ENCODE results near the gene MRPL39.
A peak's percentile ranks its signal among the peaks of the same experiment; 100 is the strongest.
"Not testable (repeated sequence)": the region's sequence is repeated elsewhere in the genome, so short reads cannot be mapped to it uniquely, and the experiment has no call there.

The MRPL39 gene

DNA sequence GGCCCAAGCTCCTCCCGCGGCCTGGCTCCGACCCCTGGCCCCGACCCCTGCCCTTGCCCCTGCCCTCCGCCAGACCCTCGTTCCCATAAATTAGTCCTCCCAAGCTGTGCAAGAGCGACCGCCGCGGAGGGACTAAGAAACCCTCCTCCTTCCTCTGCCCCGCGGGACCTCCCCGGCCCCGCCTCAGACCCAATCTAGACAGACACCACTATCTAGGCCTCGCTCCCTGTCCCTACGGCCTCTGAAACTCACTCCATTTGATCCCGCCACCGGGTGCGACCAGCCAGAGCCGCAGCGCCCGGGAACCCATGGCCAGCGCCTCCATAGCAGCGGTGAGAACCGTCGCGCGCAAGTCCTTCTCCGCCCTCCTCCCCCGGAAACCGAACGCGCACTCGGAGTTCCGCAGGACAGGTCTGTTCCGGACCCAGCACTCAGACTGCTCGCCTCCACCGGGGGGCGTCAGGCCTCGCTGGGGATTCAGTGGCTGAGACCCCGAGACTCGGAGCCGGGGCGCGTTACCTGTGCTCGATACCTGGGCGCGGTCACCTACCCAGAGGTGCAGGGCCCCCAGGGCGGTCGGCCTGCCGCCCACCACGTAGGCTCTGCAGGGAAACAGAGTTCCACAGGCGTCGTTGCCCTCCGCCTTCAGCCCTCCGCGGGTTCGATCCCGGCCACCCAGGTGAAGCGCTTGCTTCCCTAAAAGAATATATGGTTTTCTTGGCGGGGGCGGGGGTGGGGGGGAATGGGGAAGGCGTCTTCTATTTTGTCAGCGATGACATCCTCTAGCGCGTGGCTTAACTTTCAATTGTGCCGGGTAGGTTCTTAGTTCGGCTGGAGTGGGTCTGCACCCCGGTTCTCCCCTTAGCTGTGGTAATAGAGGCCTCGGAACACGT lies at the start of gene MRPL39:
TSS of gene MRPL39 (minus strand) at position 331 of the 893 bp plus-strand sequence. CDS start at position 325, 6 bp downstream.
- peak; percentile 45 for DNase-seq

DNA sequence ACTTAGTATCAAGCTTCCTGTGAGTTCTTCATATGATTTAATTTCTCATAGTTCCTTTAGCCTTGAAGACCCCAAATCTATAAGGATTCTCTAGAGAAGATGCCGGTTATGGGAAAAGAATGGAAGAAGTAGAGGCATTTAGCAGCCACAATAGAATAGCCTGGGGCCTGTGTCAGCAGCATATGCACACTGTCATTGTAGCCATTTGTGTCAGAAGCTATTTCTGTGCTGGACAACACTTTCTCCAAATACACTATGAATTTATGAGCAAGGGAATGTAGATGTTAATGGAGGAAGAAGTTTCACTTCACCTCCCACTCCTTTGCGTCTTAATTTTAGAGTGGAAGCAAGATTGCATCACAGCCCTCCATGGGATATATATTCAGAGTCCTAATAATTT lies 49.1 kb upstream of the MRPL39 start:
- no peak for DNase-seq

DNA sequence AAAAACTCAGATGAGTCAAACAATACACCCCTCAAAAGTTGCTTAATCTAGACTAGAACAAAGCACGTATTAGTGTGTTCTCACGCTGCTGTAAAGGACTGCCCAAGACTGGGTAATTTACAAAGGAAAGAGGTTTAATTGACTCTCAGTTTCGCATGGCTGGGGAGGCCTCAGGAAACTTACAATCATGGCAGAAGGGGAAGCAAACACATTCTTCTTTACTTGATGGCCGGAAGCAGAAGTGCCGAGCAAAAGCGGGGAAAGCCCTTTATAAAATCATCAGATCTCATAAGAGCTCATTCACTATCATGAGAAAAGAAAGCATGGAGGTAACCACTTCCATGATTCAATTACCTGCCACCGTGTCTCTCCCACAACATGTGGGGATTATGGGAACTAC lies 41.9 kb upstream of the MRPL39 start:
- DNase-seq: no peak

DNA sequence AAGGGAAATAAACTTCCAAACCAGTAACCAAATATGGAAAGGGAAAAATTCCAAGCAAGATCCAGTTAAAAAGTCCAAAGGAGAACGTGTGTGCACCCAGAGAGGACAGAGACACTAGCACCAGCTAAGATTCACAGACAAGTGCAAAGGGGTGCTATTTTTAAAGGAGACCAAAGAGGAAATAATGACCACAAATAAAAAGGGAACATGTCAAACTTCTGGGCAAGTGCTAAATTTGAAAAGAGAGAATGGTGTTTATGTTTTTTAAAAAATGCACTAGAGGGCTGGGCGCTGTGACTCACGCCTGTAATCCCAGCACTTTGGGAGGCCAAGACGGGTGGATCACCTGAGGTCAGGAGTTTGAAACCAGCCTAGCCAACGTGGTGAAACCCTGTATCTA lies 40.4 kb upstream of the MRPL39 start:
- DNase-seq: no peak

DNA sequence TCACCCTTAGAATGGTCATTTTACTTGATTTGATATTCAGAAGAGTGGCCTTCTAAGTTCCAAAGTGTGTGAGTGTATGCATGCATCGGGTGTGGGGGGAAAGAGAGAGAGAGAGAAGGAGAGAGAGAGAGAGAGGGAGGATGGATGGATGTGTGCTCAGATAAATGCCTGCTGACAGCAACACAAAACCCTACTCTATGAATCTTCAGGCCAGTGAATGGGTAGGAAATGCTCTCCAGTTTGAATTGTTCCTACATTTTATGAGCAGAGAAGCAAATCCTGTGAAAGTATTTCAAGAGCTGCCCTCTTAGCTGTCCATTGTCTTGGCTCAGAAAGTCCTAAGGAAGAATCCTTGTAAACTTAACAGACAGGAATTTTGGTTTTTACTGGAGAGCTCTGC lies 39.2 kb upstream of the MRPL39 start:
- no peak for DNase-seq

DNA sequence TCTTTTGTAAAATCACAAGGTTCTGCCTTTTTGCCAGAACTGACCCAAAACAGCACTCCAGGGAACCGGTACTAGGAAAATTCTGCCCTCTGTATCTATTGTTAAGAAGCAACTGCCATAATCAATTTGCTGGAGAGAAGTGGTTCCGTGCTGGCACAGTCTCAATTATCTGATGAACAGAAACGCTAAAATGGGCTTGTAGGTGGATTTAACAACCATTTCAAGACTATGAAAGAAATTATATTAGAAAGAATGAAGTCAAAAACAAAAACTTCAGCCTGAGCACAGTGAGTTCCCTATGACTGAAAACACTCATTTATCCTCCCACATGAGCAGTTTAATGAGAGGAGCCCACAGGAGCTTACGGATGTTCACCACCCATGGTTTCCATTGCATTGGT lies 36.2 kb upstream of the MRPL39 start:
- DNase-seq: no peak

DNA sequence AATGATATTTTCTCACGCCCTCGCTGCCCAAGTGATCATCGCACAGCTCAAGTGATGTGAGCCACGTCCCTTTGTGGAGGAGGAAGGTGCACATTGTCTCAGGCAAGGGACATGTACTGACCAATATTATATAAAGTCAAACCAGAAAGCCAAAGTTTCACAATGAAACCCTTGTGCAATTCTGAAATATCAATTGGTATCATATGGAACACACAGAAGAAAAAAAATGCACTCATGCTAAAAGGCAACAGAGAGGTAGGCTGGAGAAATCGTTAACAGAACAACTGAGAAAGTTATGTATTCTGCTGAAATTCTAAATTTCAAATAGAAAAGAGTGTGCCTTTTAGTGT lies 33.6 kb upstream of the MRPL39 start:
- no peak for DNase-seq

DNA sequence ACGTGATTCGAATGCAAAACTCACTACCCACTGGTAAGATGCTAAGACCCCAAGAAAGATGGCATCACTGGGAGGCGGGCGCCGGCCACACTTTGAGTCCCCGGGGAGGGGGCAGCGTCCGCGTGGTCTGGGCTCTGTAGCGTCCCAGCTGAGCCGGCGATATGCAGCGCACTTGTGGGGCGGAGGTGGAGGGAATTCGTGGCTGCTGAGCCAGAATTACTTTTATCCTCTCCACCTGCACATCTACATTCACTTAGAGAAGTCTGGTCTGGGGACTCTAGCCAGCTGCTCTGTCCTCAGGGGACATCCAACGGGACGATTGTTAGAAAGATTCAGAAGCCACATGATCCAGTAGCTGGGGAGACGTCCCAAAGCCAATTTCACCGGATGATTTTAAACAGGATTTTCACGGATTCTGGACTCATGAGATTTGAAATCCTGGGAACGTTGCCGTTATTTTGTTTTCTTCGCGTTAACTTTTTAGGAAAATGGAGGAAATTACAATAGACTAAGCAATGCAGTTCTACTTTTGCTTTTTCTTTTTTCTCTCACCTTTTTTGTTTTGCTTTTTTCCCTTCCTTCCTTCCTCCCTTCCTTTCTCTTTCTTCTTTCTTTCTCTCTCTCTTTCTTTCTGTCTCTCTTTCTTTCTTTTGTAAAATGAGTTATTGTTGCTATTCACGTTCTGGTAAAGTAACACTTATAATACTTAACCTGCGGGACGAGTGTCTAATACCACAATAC lies 33.1 kb upstream of the MRPL39 start:
- no peak for DNase-seq

DNA sequence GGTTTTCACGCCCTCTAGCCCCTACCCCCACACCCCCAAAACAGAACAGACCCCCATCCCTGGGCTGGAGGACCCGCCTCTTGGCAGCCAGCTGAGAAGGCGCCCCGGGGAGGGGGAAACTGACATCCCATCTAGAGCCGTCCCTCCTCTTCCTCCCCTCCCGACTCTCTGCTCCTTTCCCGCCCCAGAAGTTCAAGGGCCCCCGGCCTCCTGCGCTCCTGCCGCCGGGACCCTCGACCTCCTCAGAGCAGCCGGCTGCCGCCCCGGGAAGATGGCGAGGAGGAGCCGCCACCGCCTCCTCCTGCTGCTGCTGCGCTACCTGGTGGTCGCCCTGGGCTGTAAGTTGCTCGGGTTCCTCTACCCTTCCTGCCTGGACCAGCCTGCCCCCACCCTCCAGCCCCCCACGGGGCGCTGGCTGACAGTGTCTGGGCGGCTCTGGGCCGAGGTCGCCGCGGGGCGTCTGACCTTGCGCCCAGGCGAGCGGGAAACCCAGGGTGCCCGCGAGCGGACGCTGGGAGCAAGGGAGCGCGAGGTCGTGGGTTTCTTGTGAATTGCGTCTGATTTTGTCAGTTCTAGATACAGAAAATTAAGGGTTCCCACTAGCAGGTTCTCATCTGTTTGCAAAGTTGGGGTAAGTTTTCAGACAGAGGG lies 32.4 kb upstream of the MRPL39 start:
- DNase-seq: no peak

DNA sequence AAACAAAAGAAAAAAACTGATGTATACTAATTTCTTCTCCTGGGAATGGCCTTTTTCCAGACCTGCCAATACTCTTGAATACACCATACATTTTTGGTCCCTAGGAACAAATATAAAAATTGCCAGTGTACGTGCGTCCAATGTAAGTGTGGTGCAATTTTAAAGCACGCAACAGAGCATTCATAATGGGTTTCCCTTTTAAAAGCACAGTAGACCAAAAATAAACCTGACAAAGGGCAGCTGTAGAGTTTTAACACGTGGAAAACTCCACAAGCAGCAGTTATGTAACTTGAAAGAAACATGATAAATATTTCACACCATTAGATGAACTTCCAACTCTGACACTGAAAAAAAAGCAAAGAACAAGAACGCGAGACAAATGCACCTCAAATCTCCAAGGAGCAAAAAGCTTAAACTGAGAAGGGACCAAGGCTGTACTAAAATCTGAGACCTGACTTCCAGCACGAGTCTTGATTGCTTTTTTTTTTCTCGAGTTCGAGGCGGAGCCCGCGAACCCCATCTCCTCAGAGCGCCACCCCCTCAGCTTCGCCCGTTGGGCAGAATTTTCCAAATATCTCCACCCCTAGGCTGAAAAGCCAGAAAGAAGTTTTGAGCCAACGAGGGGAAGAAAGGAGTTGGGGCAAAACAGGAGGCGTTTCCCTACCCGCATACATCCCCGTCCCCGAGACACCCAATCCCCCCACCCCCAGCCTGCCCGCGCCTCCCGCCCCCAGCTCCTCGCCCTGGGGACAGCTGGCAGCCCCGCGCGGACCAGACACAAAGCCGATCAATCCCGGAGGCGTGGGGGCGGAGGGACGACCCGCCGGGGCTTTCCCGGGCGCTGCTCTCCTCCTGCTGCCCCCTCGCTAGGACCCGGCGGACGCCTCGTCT lies 31.6 kb upstream of the MRPL39 start, which contains the start of gene JAM2:
TSS of gene JAM2 (plus strand) at position 599 of the 891 bp plus-strand sequence. CDS start 564 bp downstream, outside the sequence.
- no peak for DNase-seq

DNA sequence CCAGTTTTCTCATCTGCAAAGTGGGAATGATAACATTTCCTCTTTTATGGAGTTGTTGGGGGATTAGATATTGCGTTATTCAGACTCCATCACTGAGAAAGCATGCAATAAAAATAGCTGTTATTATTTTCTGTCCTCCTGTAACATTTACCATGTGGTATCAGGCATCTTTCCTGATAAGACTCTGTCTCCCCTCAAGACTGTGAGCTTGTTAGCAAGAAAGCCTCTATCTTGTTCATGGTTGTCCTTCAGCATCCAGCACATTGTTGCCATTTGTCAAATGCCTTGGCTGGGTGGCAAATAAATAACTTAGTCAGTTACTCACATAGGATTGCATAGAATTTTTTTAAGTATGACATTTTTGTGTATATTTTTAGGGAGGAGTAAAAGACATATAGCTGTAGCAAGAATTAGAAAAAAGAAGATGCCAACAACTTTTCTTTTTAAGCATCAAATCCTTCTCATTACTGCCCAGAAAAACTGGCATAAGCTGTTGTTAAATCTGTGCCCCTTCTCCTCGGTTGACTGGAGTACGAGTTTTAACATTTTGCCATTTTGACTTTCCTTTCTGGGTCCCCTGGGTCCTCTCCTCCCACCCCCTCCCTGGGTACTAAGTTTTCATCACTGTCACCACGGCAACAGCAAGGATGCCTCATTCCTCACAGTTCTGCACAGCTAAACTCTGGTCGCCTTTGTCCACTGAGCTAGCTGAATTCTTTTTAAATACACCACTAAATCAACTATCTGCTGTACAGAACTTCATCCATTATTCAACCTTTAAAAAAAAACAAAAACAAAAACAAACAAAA lies 30.8 kb upstream of the MRPL39 start:
- DNase-seq: no peak

DNA sequence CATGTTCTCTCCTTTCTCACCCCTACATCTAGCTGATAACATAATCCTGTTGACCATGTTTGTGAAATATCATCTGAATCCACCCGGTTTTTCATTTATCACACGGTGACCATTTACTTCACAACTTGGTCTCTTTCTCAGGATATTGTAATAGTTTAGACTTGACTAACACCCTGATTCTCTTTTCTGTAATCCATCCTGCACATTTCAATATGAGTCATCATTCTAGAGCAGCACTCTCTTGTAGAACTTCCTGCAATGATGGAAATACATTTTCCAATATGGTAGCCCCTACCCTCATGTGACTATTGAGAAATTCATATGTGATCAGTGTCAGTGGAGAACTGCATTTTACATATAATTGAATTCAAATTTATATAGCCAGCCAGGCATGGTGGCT lies 29.4 kb upstream of the MRPL39 start:
- DNase-seq: no peak

DNA sequence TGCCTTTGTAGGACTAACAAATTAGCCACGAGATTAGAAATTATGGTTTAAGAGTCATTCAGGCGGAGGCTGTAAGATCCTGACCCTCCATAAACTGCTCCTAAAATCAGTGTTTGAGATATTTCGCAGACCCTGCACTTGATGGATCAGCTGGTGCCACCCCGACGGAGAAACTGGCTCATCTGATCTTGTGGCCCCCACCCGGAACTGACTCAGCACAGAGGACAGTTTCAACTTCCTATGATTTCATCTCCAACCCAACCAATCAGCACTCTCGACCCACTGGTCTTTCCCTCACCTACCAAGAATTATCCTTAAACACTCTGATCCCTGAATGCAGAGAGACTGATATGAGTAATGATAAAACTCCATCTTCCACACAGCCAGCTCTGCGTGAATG lies 28.0 kb upstream of the MRPL39 start:
- no peak for DNase-seq

DNA sequence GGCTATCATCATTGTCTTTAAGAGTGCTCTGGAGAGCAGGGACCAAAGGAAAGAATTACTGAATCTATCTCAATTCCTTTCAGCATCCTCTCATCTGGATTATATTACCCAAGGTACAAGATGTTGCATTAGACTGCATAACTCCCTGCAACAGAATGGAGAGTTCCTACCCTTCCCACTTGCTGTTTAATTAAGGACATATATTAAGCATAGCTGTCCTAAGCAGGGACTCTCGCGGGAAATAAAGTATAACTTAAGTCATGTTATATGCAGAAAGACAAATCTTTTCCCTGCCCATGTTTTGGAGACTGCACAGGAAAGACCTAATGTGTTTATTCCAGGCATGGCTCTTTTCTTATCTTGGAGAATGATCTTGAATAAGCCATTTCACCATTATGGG lies 25.0 kb upstream of the MRPL39 start:
- no peak for DNase-seq

DNA sequence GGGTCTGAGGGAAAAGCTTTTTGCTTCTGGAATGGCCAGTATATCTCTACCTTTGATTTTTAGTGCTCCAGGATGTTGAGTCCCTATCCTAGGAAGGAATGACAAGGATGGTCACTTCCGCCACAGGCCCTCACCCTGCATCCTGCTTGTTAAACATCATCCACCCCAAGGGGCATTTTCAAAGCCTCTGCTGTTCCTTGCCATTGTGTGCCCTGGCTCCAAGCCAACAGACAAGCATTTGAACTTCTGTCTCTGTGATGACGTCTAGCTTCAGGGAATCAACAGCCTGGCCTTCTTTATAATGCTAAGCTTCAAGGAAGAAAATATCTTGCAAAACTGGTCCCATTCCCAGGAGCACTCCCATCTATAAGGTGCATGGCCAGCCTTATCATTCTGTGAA lies 19.5 kb upstream of the MRPL39 start:
- DNase-seq: no peak

DNA sequence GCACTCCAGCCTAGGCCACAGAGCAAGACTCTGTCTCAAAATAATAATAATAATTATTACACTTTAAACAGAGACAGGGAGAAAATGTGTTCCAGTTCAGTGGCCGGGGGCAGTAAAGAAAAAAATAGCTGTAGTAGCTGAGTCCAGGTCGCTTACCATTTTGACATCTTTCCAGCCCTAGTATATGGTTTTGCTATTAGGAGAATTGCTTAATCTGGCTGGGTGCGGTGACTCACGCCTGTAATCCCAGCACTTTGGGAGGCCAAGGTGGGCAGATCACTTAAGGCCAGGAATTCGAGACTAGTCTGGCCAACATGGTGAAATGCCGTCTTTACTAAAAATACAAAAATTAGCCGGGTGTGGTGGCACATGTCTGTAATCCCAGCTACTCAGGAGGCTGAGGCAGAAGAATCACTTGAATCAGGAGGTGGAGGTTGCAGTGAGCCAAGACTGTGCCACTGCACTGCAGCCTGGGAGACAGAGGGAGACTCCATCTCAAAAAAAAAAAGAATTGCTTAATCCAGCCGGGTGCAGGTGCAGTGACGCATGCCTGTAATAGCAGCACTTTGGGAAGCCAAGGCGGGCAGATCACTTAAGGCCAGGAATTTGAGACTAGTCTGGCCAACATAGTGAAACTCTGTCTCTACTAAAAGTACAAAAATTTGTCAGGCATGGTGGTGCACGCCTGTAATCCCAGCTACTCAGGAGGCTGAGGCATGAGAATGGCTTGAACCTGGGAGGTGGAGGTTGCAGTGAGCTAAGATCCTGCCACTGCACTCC lies 18.7 kb upstream of the MRPL39 start:
- DNase-seq: not testable (repeated sequence)

DNA sequence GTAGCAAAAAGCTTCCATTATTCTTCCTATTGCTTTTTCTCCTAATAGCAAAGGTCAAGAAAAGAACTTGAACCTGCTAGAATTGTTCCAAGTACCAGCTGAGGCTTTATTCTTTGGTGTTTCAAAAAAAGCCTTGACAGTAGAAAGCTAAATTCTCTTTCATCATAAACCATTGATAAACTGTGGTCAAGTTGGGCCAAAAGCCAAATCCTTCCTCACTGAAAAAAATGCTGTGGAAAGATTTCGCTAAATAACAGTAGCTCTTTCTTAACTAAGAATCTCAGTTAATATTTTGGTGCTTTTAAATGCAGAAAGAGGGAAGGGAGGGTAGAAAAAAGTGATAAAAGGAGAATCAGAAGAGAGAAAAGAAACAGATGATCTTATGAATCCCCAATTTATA lies 17.8 kb upstream of the MRPL39 start:
- no peak for DNase-seq

DNA sequence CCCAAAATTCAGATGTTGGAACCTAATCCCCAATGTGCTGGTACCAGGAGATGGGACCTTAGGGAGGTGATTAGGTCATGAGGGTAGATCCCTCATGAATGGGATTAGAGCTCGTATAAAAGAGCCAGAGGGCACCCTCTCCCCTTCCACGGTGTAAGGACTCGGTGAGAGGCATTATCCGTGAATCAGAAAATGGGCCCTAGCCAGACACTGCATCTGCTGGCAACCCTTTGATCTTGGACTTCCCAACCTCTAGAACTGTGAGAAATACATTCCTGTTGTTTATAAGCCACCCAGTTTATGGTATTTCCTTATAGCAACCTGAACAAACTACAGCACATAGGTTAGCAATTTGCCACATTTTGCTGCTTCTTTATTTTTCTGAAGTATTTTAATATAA lies 17.2 kb upstream of the MRPL39 start:
- DNase-seq: no peak

DNA sequence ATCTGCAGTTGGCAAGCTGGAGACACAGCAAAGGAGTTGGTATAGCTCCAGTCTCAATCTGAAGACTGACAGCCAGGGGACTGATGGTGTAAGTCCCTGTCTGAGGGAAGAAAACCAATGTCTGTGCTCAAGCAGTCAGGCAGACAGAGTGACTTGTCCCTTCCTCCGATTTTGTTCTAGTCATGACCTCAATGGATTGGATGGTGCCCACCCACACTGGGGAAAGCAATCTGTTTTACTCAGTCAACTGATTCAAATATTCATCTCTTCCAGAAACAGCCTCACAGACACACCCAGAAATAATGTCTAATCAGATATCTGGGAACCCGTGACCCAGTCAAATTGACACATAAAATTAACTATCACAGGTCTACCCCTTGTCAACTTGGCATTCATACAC lies 11.9 kb upstream of the MRPL39 start:
- DNase-seq: no peak

DNA sequence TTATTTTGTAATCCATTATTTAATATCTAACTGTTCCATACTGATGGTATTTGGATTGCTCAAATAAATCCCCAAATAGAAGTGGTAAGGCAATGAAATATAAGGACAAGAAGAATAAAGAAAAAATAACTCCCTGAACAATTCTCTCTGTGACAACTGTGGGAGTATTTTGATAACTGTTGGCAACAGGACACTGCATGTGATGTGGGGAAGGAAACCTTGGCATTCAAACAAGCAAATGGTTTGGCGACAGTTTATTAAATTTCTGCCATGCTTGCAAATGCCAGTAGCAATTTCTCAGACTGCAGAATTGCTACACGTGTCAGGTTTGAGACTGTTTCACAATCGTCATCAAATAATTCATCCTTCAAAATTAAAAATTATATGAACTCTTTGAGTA lies 8.6 kb upstream of the MRPL39 start:
- no peak for DNase-seq

DNA sequence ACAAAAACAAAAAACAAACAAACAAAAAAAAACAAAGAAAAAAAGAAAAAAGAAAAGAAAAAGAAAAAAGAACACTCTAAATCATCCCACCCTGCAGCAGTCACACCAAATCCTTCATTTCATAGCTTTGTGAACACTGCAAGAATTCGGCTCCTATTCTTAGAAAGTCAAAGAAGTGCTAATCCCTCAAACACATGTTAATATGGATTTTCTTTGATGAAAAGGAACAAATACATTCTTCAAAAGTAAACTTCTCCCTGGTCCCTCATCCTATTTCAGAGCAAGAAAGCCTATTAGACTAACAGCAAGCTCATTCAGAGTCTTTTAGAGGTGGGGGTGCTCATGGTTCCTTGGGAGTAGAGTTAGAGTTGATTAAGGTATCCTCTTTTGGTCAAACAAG lies 7.2 kb upstream of the MRPL39 start:
- DNase-seq: no peak

All from GOT3 (cell line).